H1 (cell line): ENCODE results near the gene DNAAF8. TPM values are rescaled to one million over a fixed set of nuclear protein-coding genes. Genes with fewer than 3 reads are reported as not detected.

Source experiments
- CTCF ChIA-PET: fragments of 300-600 bp; sonication (Branson Sonifier 250); formaldehyde crosslinking; loops from one replicate; lab custom pipeline; 2021; ENCODE audit not compliant: partially characterized antibody; lab: Charles Lee
- POLR2A ChIA-PET: fragments of 300-600 bp; sonication (Branson Sonifier 250); formaldehyde crosslinking; loops from one replicate; lab custom pipeline; 2021; ENCODE audit warnings: inconsistent platforms; ENCODE audit not compliant: partially characterized antibody; lab: Charles Lee
- DNase-seq, 2 experiments: peaks; one replicate each; pipeline versions ENCODE4 v3.0.0 to v3.0.0-alpha.2; 2010 to 2022; ENCODE audit warnings: low spot score in 2 of 2, low read depth in 1 of 2, mixed read lengths in 1 of 2
- FAIRE-seq: peaks from 2 replicates; lab custom pipeline; 2011; peaks lifted over from hg19 to GRCh38; lab: Jason Lieb, UNC
- H2AFZ ChIP-seq: 2 replicates; pipeline ENCODE4 v1.8.1; 2012; ENCODE audit warnings: low read length, inconsistent platforms
- H2AK5ac ChIP-seq: 2 replicates; pipeline ENCODE4 v1.6.1; 2013; ENCODE audit warnings: low read depth, low read length
- H2BK120ac ChIP-seq: replicated peaks from 2 replicates; pipeline ENCODE3; 2013; ENCODE audit warnings: low read depth, low read length, inconsistent platforms
- H2BK12ac ChIP-seq: 2 replicates; pipeline ENCODE4 v1.6.1; 2013; ENCODE audit warnings: low read depth, low read length
- H2BK15ac ChIP-seq: 2 replicates; pipeline ENCODE4 v1.6.1; 2013; ENCODE audit warnings: low read length
- H2BK20ac ChIP-seq: 2 replicates; pipeline ENCODE4 v1.6.1; 2013; ENCODE audit warnings: low read length
- H2BK5ac ChIP-seq: 2 replicates; pipeline ENCODE4 v1.6.1; 2013; ENCODE audit warnings: low read depth, low read length
- H3K14ac ChIP-seq: 2 replicates; pipeline ENCODE4 v1.6.1; 2013; ENCODE audit warnings: inconsistent platforms; ENCODE audit not compliant: insufficient read length
- H3K18ac ChIP-seq: 2 replicates; pipeline ENCODE4 v1.6.1; 2013; ENCODE audit warnings: low read length; ENCODE audit errors: extremely low read depth
- H3K23ac ChIP-seq: 2 replicates; pipeline ENCODE4 v1.6.1; 2013; ENCODE audit warnings: inconsistent platforms; ENCODE audit not compliant: insufficient read length
- H3K23me2 ChIP-seq: 2 replicates; pipeline ENCODE4 v1.6.1; 2013; ENCODE audit warnings: low read depth, low read length
- H3K27ac ChIP-seq: 2 replicates; pipeline ENCODE4 v1.6.1; 2011; ENCODE audit warnings: low read depth, low read length, inconsistent platforms
- H3K27me3 ChIP-seq, 4 experiments: replicated peaks in 1 of 4; 1 replicate in 1 of 4; 2 replicates in 3 of 4; pipeline versions ENCODE4 v1.6.1 to v1.8.1; 2011 to 2013; ENCODE audit warnings: low read length in 3 of 4, mild to moderate bottlenecking in 3 of 4, inconsistent platforms in 2 of 4, mixed read lengths in 2 of 4, moderate library complexity in 1 of 4; ENCODE audit not compliant: control insufficient read depth in 3 of 4, insufficient read depth in 3 of 4; ENCODE audit errors: extremely low read depth in 1 of 4
- H3K36me3 ChIP-seq, 4 experiments: 2 replicates each; pipeline versions ENCODE4 v1.6.1 to v1.8.1; 2011 to 2013; ENCODE audit warnings: mild to moderate bottlenecking in 4 of 4, low read length in 3 of 4, moderate library complexity in 2 of 4, control low read depth in 1 of 4, inconsistent platforms in 1 of 4; ENCODE audit not compliant: insufficient read depth in 4 of 4, control insufficient read depth in 2 of 4
- H3K4ac ChIP-seq: replicated peaks from 2 replicates; pipeline ENCODE3; 2013; ENCODE audit warnings: low read length, low read depth, mixed read lengths, inconsistent platforms; ENCODE audit not compliant: insufficient read length
- H3K4me1 ChIP-seq, 4 experiments: replicated peaks in 1 of 4; 1 replicate in 1 of 4; 2 replicates in 3 of 4; pipeline versions ENCODE4 v1.6.1 to v1.8.1; 2011 to 2013; ENCODE audit warnings: low read length in 3 of 4, inconsistent platforms in 2 of 4, mixed read lengths in 1 of 4; ENCODE audit not compliant: insufficient read depth in 4 of 4, control insufficient read depth in 3 of 4
- H3K4me2 ChIP-seq, 2 experiments: 2 replicates each; pipeline versions ENCODE4 v1.6.1 to v1.8.1; 2011 to 2013; ENCODE audit warnings: low read depth in 2 of 2, low read length in 2 of 2, control low read depth in 1 of 2, inconsistent platforms in 1 of 2, mild to moderate bottlenecking in 1 of 2; ENCODE audit not compliant: insufficient read depth in 1 of 2
- H3K4me3 ChIP-seq, 4 experiments: fragments of 200-600, 300-600 bp in 1 of 4; sonication (generic), shearing (Covaris generic), sonication (Bioruptor Twin) in 1 of 4; 2 replicates each; pipeline versions ENCODE4 v1.5.1 to v1.8.1; 2011 to 2016; ENCODE audit warnings: low read length in 4 of 4, low read depth in 3 of 4, control low read depth in 2 of 4, inconsistent platforms in 2 of 4, mild to moderate bottlenecking in 2 of 4, mixed read lengths in 1 of 4, moderate library complexity in 1 of 4; ENCODE audit not compliant: insufficient read depth in 2 of 4; ENCODE audit errors: extremely low read depth in 1 of 4
- H3K56ac ChIP-seq: replicated peaks from 2 replicates; pipeline ENCODE3; 2013; ENCODE audit warnings: low read depth, mild to moderate bottlenecking, mixed read lengths, low read length, inconsistent platforms; ENCODE audit not compliant: insufficient read length
- H3K79me1 ChIP-seq: 2 replicates; pipeline ENCODE4 v1.6.1; 2013; ENCODE audit warnings: low read depth, low read length, control low read depth
- H3K79me2 ChIP-seq, 2 experiments: 2 replicates each; pipeline versions ENCODE4 v1.6.1 to v1.8.1; 2012 to 2013; ENCODE audit warnings: low read length in 2 of 2, mild to moderate bottlenecking in 2 of 2, inconsistent platforms in 1 of 2; ENCODE audit not compliant: insufficient read depth in 2 of 2, control insufficient read depth in 1 of 2
- H3K9ac ChIP-seq, 4 experiments: replicated peaks in 1 of 4; 1 replicate in 1 of 4; 2 replicates in 3 of 4; pipeline versions ENCODE4 v1.6.1 to v1.8.1; 2011 to 2013; ENCODE audit warnings: low read depth in 3 of 4, low read length in 3 of 4, control low read depth in 2 of 4, mild to moderate bottlenecking in 2 of 4, moderate library complexity in 2 of 4, inconsistent platforms in 1 of 4; ENCODE audit errors: extremely low read depth in 1 of 4
- H3K9me3 ChIP-seq, 2 experiments: 2 replicates each; pipeline versions ENCODE4 v1.6.1 to v1.8.1; 2012 to 2013; ENCODE audit warnings: mild to moderate bottlenecking in 2 of 2, moderate library complexity in 2 of 2, control low read depth in 1 of 2, inconsistent platforms in 1 of 2, low read depth in 1 of 2, low read length in 1 of 2, mixed read lengths in 1 of 2; ENCODE audit not compliant: insufficient read depth in 2 of 2
- H4K20me1 ChIP-seq, 2 experiments: replicated peaks in 1 of 2; 2 replicates each; pipeline versions ENCODE3 to v1.8.1; 2011 to 2013; ENCODE audit warnings: inconsistent platforms in 2 of 2, low read length in 2 of 2, mild to moderate bottlenecking in 1 of 2; ENCODE audit not compliant: insufficient read depth in 2 of 2, control insufficient read depth in 1 of 2
- H4K5ac ChIP-seq: 2 replicates; pipeline ENCODE4 v1.6.1; 2013; ENCODE audit warnings: low read length, low read depth, mixed read lengths, inconsistent platforms; ENCODE audit not compliant: insufficient read length
- H4K8ac ChIP-seq: 2 replicates; pipeline ENCODE4 v1.8.0; 2013; ENCODE audit warnings: mild to moderate bottlenecking, moderate library complexity, low read length, inconsistent platforms; ENCODE audit not compliant: insufficient read depth; ENCODE audit errors: extremely low read depth
- H4K91ac ChIP-seq: replicated peaks from 2 replicates; pipeline ENCODE3; 2013; ENCODE audit warnings: low read length, mixed read lengths, inconsistent platforms; ENCODE audit not compliant: insufficient read length
- BCL11A ChIP-seq, 2 experiments: IDR thresholded peaks; one replicate each; pipeline ENCODE4 v1.6.1; 2011; ENCODE audit warnings: low read depth in 2 of 2, low read length in 2 of 2, mild to moderate bottlenecking in 2 of 2
- FOSL1 ChIP-seq: IDR thresholded peaks from 2 replicates; pipeline ENCODE4 v1.6.1; 2011; ENCODE audit warnings: mild to moderate bottlenecking, low read depth, low read length, moderate library complexity; ENCODE audit not compliant: insufficient read depth
- POLR2A ChIP-seq, 2 experiments: IDR thresholded peaks; 1 replicate in 1 of 2; 2 replicates in 1 of 2; pipeline ENCODE4 v1.6.1; 2011; ENCODE audit warnings: low read depth in 2 of 2, low read length in 2 of 2, mild to moderate bottlenecking in 2 of 2; ENCODE audit errors: control extremely low read depth in 1 of 2
- RFX5 ChIP-seq: IDR thresholded peaks from 2 replicates; pipeline ENCODE4 v1.6.1; 2011; ENCODE audit warnings: low read depth, low read length, improper control_type of control experiment, borderline replicate concordance
- SP2 ChIP-seq: IDR thresholded peaks from 2 replicates; pipeline ENCODE4 v1.6.1; 2012; ENCODE audit warnings: mild to moderate bottlenecking, low read length, inconsistent platforms
- SRF ChIP-seq: IDR thresholded peaks from 2 replicates; pipeline ENCODE4 v1.6.1; 2011; ENCODE audit warnings: mild to moderate bottlenecking, low read depth, low read length, moderate library complexity
- ZNF274 ChIP-seq: IDR thresholded peaks from 2 replicates; pipeline ENCODE4 v1.7.0; 2012; ENCODE audit warnings: low read length, borderline replicate concordance; ENCODE audit errors: extremely low read depth
- WGBS, 2 experiments: shearing (Covaris generic) in 1 of 2; methylation state at CpG; one replicate each; pipeline versions ENCODE4 v1.1.6 to v1.1.7; 2013 to 2015; ENCODE audit warnings: low lambda C conversion rate in 2 of 2, mixed read lengths in 2 of 2, inconsistent platforms in 1 of 2, low coverage in 1 of 2, missing lambda C conversion rate in 1 of 2; ENCODE audit not compliant: insufficient replicate concordance in 2 of 2, insufficient coverage in 1 of 2, insufficient read length in 1 of 2; ENCODE audit errors: extremely low coverage in 1 of 2, missing lambda C conversion rate in 1 of 2; 5-methylcytosine and 5-hydroxymethylcytosine counted together
- polyA plus RNA-seq, 7 experiments: library from polyadenylated mRNA; depleted of rRNA in 3 of 7; stranded (reverse) in 5 of 7; unstranded in 2 of 7; fragments of >200 nt in 5 of 7; fragments of 200-250 nt in 2 of 7; gene quantifications; 1 replicate in 5 of 7; 2 replicates in 1 of 7; 4 replicates in 1 of 7; pipeline versions ENCODE4 v1.2.1 to v1.2.3, GENCODE V29; 2011 to 2013; ENCODE audit warnings: missing spikeins in 2 of 7, mixed read lengths in 2 of 7
- total RNA-seq: library from RNA; stranded (reverse); fragmentation: NEBNext Ultra II Directional; extraction: Animal tissue kit (Norgen Biotek cat#: 25700); gene quantifications from 2 replicates; pipeline ENCODE4 v1.2.1, GENCODE V29; 2021

DNAAF8 gene
- total and polyA plus RNA-seq, 2 of the 8 experiments (the other 6 are each of a cell fraction or from before 2014, with no cell fraction given) = 0.39 TPM; not detected in 1

GRCh38 chr16:4750896-4751295, 16.6 kb downstream of the DNAAF8 start:
- FAIRE-seq = no peak
- CTCF ChIA-PET = interaction anchor here (0.6 to 1.7 kb wide), 2 partner anchors 9 to 14 kb away, joined by 3 to 8 read pairs; no protein-coding TSS in a partner anchor

More at GRCh38 chr16:4750896-4751295, 16.6 kb downstream of the DNAAF8 start:
- no peak for DNase-seq
- Histone ChIP-seq H3K4me1 (no peaks in the 10 kb centered on the region; a peak in 1 of 7 replicates), H3K4ac (no peak overlapping the region), H3K36me3 (peaks cover 3 to 28% (median 21%) of the 10 kb centered on the region in 4 experiments; a peak in 6 of 8 replicates), H3K14ac (no peak overlapping the region), H2AK5ac (no peak overlapping the region), H4K20me1 (peaks cover 0 to 3% of the 10 kb centered on the region in 2 experiments), H3K9me3 (peaks cover 0 to 5% of the 10 kb centered on the region in 2 experiments; a peak in 1 of 4 replicates), H3K4me2 (no peak overlapping the region), H3K79me2 (no peaks in the 10 kb centered on the region), H3K9ac (no peak overlapping the region), H2BK12ac (no peak overlapping the region), H2BK20ac (no peak overlapping the region), H2BK120ac (no peak overlapping the region), H3K56ac (no peak overlapping the region), H4K8ac (no peak overlapping the region), H3K27ac (no peak overlapping the region), H3K18ac (no peak overlapping the region), H3K23ac (no peak overlapping the region), H3K27me3 (no peaks in the 10 kb centered on the region), H3K23me2 (no peaks in the 10 kb centered on the region), H2BK5ac (no peak overlapping the region), H3K79me1 (no peaks in the 10 kb centered on the region; the same call in none of the 2 replicates), H2BK15ac (no peak overlapping the region), H4K91ac (no peak overlapping the region), H3K4me3 (no peak overlapping the region), H2AFZ (no peak overlapping the region), H4K5ac (no peak overlapping the region)
- POLR2A ChIA-PET = interaction anchor here (1.5 to 2.9 kb wide), 2 partner anchors 9 to 16 kb away, joined by 6 to 16 read pairs; partner anchors contain the start of genes ANKS3 and DNAAF8
- 89% methylated on average over 8 of the region's 8 CpGs; no CpG with 5 or more reads in 1 of the 2 experiments for WGBS, 2 experiments
- no peak for TF ChIP-seq ZNF274
- TF ChIP-seq SP2 = no peak
- no peak for TF ChIP-seq POLR2A (IDR thresholded peaks at IDR 0.05; ENCODE audit: control extremely low read depth in 1 of 2, low read depth in 2 of 2, low read length in 2 of 2)
- no peak for TF ChIP-seq BCL11A (IDR thresholded peaks at IDR 0.05; ENCODE audit: low read depth in 2 of 2, low read length in 2 of 2)
- TF ChIP-seq SRF = no peak
- no peak for TF ChIP-seq FOSL1
- TF ChIP-seq RFX5 = no peak
